Measurements from ENCODE around the gene SHC4. TPM values are rescaled to one million over a fixed set of nuclear protein-coding genes. Genes with fewer than 3 reads are reported as not detected.

SHC4 gene
- total and polyA plus RNA-seq, 2 of the 13 experiments (the other 11 are each of a cell fraction or from before 2014, with no cell fraction given): 0.04 TPM; not detected in 1

GRCh38 chr15:48825075-48825474 is 138.6 kb downstream of the SHC4 start:
- Histone ChIP-seq H3K4me1 (ENCODE audit: insufficient read depth, low read length) (no peaks in the 10 kb centered on the region), H3K27ac (ENCODE audit: extremely low read length, insufficient read depth, low read length) (no peak overlapping the region), H3K27me3 (ENCODE audit: control insufficient read depth in 1 of 2, insufficient read depth in 2 of 2, low read length in 2 of 2) (peaks cover 0 to 5% of the 10 kb centered on the region in 2 experiments; a peak in 2 of 5 replicates), H3K4me2 (ENCODE audit: low read depth, low read length) (no peak overlapping the region), H3K9me3 (ENCODE audit: low read length) (no peaks in the 10 kb centered on the region), H3K36me3 (replicated peaks in 1 of 2; ENCODE audit: control insufficient read depth in 1 of 2, insufficient read depth in 2 of 2, low read length in 2 of 2) (no peaks in the 10 kb centered on the region), H3K4me3 (replicated peaks in 1 of 3; ENCODE audit: insufficient read depth in 1 of 3, low read depth in 2 of 3, low read length in 3 of 3) (no peak overlapping the region), H4K20me1 (ENCODE audit: insufficient read depth, low read length) (no peaks in the 10 kb centered on the region), H3K79me2 (ENCODE audit: insufficient read depth, low read length) (no peaks in the 10 kb centered on the region), H3K9ac (ENCODE audit: insufficient read depth, low read depth, low read length) (no peak overlapping the region), H2AFZ (ENCODE audit: low read length) (no peak overlapping the region)
- intact Hi-C loops (cut with micrococcal nuclease; ENCODE audit: unreplicated experiment): no loop called here
- FAIRE-seq (no peak), ATAC-seq (no peak), DNase-seq (ENCODE audit: low spot score) (no peak)
- in situ Hi-C loops (cut with HindIII; ENCODE audit: extremely low pct_ligation_motif_present, low pct_unique_long_range_greater_than_20kb): loop anchor here (25.0 kb wide), 1 partner anchor 463 kb away; no protein-coding TSS in a partner anchor
- ChIA-PET CTCF (ENCODE audit: low intra/inter-chr PET ratio, low total read pairs) (no interaction called here), POLR2A (no interaction called here)
- BruUV-seq (replicated peaks): no TSS peak
- 0% methylated on average over 1 of the region's 1 CpG for WGBS (ENCODE audit: low lambda C conversion rate)
- TF ChIP-seq PITX1 (CRISPR knock-in tag; IDR thresholded peaks at IDR 0.05): no peak

GRCh38 chr15:48823706-48824105 is 140.0 kb downstream of the SHC4 start:
- 0% methylated on average over 1 of the region's 1 CpG for WGBS (ENCODE audit: low lambda C conversion rate)
- H2AFZ ChIP-seq (ENCODE audit: low read length): no peak overlapping the region
- no peak for ATAC-seq
- ChIA-PET CTCF (ENCODE audit: low intra/inter-chr PET ratio, low total read pairs) (no interaction called here), POLR2A (no interaction called here)
- BruUV-seq (replicated peaks): no TSS peak
- DNase-seq (ENCODE audit: low spot score): no peak
- in situ Hi-C loops (cut with HindIII; ENCODE audit: extremely low pct_ligation_motif_present, low pct_unique_long_range_greater_than_20kb): no loop called here
- FAIRE-seq: no peak
- intact Hi-C loops (cut with micrococcal nuclease; ENCODE audit: unreplicated experiment): no loop called here
- H3K27me3 ChIP-seq (ENCODE audit: control insufficient read depth in 1 of 2, insufficient read depth in 2 of 2, low read length in 2 of 2): peaks cover 0 to 5% of the 10 kb centered on the region in 2 experiments; a peak in 2 of 5 replicates
- no peak overlapping the region for H3K9ac ChIP-seq (ENCODE audit: insufficient read depth, low read depth, low read length)
- no peaks in the 10 kb centered on the region for H3K79me2 ChIP-seq (ENCODE audit: insufficient read depth, low read length)
- no peaks in the 10 kb centered on the region for H3K4me1 ChIP-seq (ENCODE audit: insufficient read depth, low read length)
- no peaks in the 10 kb centered on the region for H4K20me1 ChIP-seq (ENCODE audit: insufficient read depth, low read length)
- no peak for TF ChIP-seq TAF15 (IDR thresholded peaks at IDR 0.05; ENCODE audit: low read depth, low read length, poor library complexity, severe bottlenecking)
- no peak for TF ChIP-seq CENPT (CRISPR knock-in tag; IDR thresholded peaks at IDR 0.05; ENCODE audit: low read depth)
- TF ChIP-seq ATAD3A (CRISPR knock-in tag; IDR thresholded peaks at IDR 0.05): no peak
- TF ChIP-seq HOXA5 (CRISPR knock-in tag; IDR thresholded peaks at IDR 0.05): no peak
- H3K4me2 ChIP-seq (ENCODE audit: low read depth, low read length): no peak overlapping the region
- no peaks in the 10 kb centered on the region for H3K9me3 ChIP-seq (ENCODE audit: low read length)
- no peak overlapping the region for H3K4me3 ChIP-seq (replicated peaks in 1 of 3; ENCODE audit: insufficient read depth in 1 of 3, low read depth in 2 of 3, low read length in 3 of 3)
- no peaks in the 10 kb centered on the region for H3K36me3 ChIP-seq (replicated peaks in 1 of 2; ENCODE audit: control insufficient read depth in 1 of 2, insufficient read depth in 2 of 2, low read length in 2 of 2)
- no peak overlapping the region for H3K27ac ChIP-seq (ENCODE audit: extremely low read length, insufficient read depth, low read length)
